GM23338 (cell line): ENCODE data around the gene SEMA6B. TPM values are rescaled to one million over a fixed set of nuclear protein-coding genes. Genes with fewer than 3 reads are reported as not detected.

Source experiments
- ATAC-seq: fragments of 200-7000 bp; cut with Tn5 transposase; 3 replicates; pipeline ENCODE4 v1.9.1; 2020
- DNase-seq: peaks from one replicate; pipeline ENCODE4 v3.0.0-alpha.2; 2015; ENCODE audit warnings: low spot score
- H2AFZ ChIP-seq: fragments of 200-600 bp; sonication (generic); 2 replicates; pipeline ENCODE4 v1.8.0; 2016; ENCODE audit warnings: antibody characterized with exemption, mild to moderate bottlenecking, moderate library complexity
- H3F3A ChIP-seq: fragments of 200-600 bp; sonication (generic); replicated peaks from 2 replicates; pipeline ENCODE4 v1.8.0; 2017; ENCODE audit warnings: antibody characterized with exemption, mixed run types, low read depth
- H3K27ac ChIP-seq: fragments of 200-600 bp; sonication (generic); 2 replicates; pipeline ENCODE4 v1.6.1; 2016; ENCODE audit warnings: low read depth
- H3K27me3 ChIP-seq: fragments of 200-600 bp; sonication (generic); 2 replicates; pipeline ENCODE4 v1.8.0; 2016; ENCODE audit warnings: mild to moderate bottlenecking, mixed run types, moderate library complexity; ENCODE audit not compliant: insufficient read depth
- H3K36me3 ChIP-seq: fragments of 200-600 bp; sonication (generic); 2 replicates; pipeline ENCODE4 v1.8.0; 2016; ENCODE audit warnings: mild to moderate bottlenecking; ENCODE audit not compliant: insufficient read depth
- H3K4me1 ChIP-seq: fragments of 200-600 bp; sonication (generic); 2 replicates; pipeline ENCODE4 v1.8.0; 2016; ENCODE audit warnings: mild to moderate bottlenecking, moderate library complexity; ENCODE audit not compliant: insufficient read depth
- H3K4me2 ChIP-seq: fragments of 200-600 bp; sonication (generic); 2 replicates; pipeline ENCODE4 v1.7.1; 2017; ENCODE audit warnings: mixed run types
- H3K4me3 ChIP-seq: fragments of 200-600 bp; sonication (generic); 2 replicates; pipeline ENCODE4 v1.6.1; 2016; ENCODE audit warnings: mixed run types
- H3K79me2 ChIP-seq: fragments of 200-600 bp; sonication (generic); replicated peaks from 2 replicates; pipeline ENCODE4 v1.8.0; 2017; ENCODE audit warnings: mild to moderate bottlenecking; ENCODE audit not compliant: insufficient read depth
- H3K9me2 ChIP-seq: fragments of 200-600 bp; sonication (generic); 2 replicates; pipeline ENCODE4 v1.8.0; 2017; ENCODE audit not compliant: insufficient read depth
- H4K20me1 ChIP-seq: fragments of 200-600 bp; sonication (generic); replicated peaks from 2 replicates; pipeline ENCODE4 v1.8.0; 2017; ENCODE audit warnings: mild to moderate bottlenecking; ENCODE audit not compliant: insufficient read depth
- H3K27ac Mint-ChIP-seq: 2 replicates; pipeline ENCODE4 v1.8.0; 2020; ENCODE audit warnings: inconsistent platforms, mild to moderate bottlenecking, moderate library complexity, mixed read lengths
- H3K27me3 Mint-ChIP-seq: 3 replicates; pipeline ENCODE4 v1.8.0; 2022; ENCODE audit warnings: low read depth, mild to moderate bottlenecking, moderate library complexity, mixed read lengths, inconsistent platforms; ENCODE audit not compliant: insufficient read depth, poor library complexity
- H3K36me3 Mint-ChIP-seq: 3 replicates; pipeline ENCODE4 v1.8.0; 2021; ENCODE audit warnings: low read depth, mild to moderate bottlenecking, inconsistent platforms, moderate library complexity, mixed read lengths
- H3K4me1 Mint-ChIP-seq: 3 replicates; pipeline ENCODE4 v1.8.0; 2020; ENCODE audit warnings: mild to moderate bottlenecking, inconsistent platforms, mixed read lengths
- H3K4me3 Mint-ChIP-seq: 3 replicates; pipeline ENCODE4 v1.8.0; 2021; ENCODE audit warnings: moderate library complexity, mild to moderate bottlenecking, inconsistent platforms, mixed read lengths
- H3K9me3 Mint-ChIP-seq: 3 replicates; pipeline ENCODE4 v1.8.0; 2020; ENCODE audit warnings: moderate library complexity, mild to moderate bottlenecking, inconsistent platforms, mixed read lengths
- ETS1 ChIP-seq: IDR thresholded peaks from 2 replicates; pipeline ENCODE4 v1.6.1; 2016; ENCODE audit warnings: antibody characterized with exemption
- EZH2 ChIP-seq: fragments of 200-600 bp; sonication (generic); IDR thresholded peaks from one replicate; pipeline ENCODE4 v1.8.0; 2017; ENCODE audit warnings: antibody characterized with exemption, mild to moderate bottlenecking, low read depth; ENCODE audit not compliant: unreplicated experiment
- EZH2phosphoT487 ChIP-seq: fragments of 200-600 bp; sonication (generic); IDR thresholded peaks from one replicate; pipeline ENCODE4 v1.8.1; 2018; ENCODE audit warnings: antibody characterized with exemption; ENCODE audit not compliant: unreplicated experiment
- JUNB ChIP-seq: IDR thresholded peaks from one replicate; pipeline ENCODE4 v1.6.1; 2016; ENCODE audit warnings: antibody characterized with exemption; ENCODE audit not compliant: unreplicated experiment
- NANOG ChIP-seq: IDR thresholded peaks from 2 replicates; pipeline ENCODE4 v1.6.1; 2016; ENCODE audit warnings: antibody characterized with exemption, borderline replicate concordance
- REST ChIP-seq: IDR thresholded peaks from one replicate; pipeline ENCODE4 v1.6.1; 2018; ENCODE audit warnings: antibody characterized with exemption; ENCODE audit not compliant: unreplicated experiment
- STAT1 ChIP-seq: IDR thresholded peaks from one replicate; pipeline ENCODE4 v1.6.1; 2016; ENCODE audit warnings: antibody characterized with exemption; ENCODE audit not compliant: unreplicated experiment
- ZNF114 ChIP-seq: fragments of 250-450 bp; sonication (Bioruptor Pico); IDR thresholded peaks from 2 replicates; pipeline ENCODE4 v1.5.0; 2020; ENCODE audit warnings: mild to moderate bottlenecking, moderate library complexity
- ZNF331 ChIP-seq: fragments of 250-450 bp; sonication (Bioruptor Pico); IDR thresholded peaks from 2 replicates; pipeline ENCODE4 v1.5.0; 2020; ENCODE audit warnings: low read depth, mild to moderate bottlenecking, moderate library complexity
- ZNF462 ChIP-seq: fragments of 250-450 bp; sonication (Bioruptor Pico); IDR thresholded peaks from 2 replicates; pipeline ENCODE4 v1.5.0; 2020; ENCODE audit warnings: mild to moderate bottlenecking, moderate library complexity
- polyA plus RNA-seq: library from polyadenylated mRNA; unstranded; fragments of >200 nt; fragmentation: Nextera tagmentation; extraction: Ambion mirVana; gene quantifications from 2 replicates; pipeline ENCODE4 v1.2.1, GENCODE V29; 2016
- total RNA-seq: library from RNA; depleted of rRNA; stranded (reverse); fragments of >200 nt; shearing (Covaris generic); gene quantifications from 2 replicates; pipeline ENCODE4 v1.2.3, GENCODE V29; 2014
- TF ChIP-seq, protein P1 (sequence below), 2 experiments: fragments of 200-600 bp in 1 of 2; sonication (generic) in 1 of 2; conservative IDR thresholded peaks; 2 replicates each; pipeline versions ENCODE4 v1.5.1 to v1.6.1; 2016 to 2017; ENCODE audit warnings: antibody characterized with exemption in 2 of 2, low read depth in 2 of 2, mild to moderate bottlenecking in 2 of 2, moderate library complexity in 1 of 2

The SEMA6B gene
- total and polyA plus RNA-seq, 2 experiments from 2014 or later, result 5.3 to 42.7 TPM

DNA sequence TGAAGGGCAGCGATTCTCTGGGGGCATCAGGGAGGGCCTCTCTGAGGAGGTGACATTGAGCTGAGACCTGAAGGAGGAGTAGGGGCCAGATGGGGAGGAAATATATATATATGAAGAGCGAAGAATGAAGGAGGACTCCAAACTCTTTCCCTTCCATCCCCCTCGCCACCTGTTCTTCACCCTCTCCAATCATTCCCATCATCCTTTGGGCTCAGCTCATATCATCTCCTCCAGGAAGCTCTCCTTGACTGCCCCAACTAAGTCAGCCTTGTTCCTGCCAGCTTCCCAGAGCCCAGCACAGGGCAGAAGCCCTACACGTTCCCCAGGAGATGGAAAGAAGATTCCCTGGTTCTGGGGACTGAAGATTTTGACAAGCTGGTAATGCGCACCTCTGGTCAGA is 33.0 kb upstream of the SEMA6B start:
- no peak overlapping the region for H3K4me2 ChIP-seq
- H3F3A ChIP-seq, result peaks cover 8% of the 10 kb centered on the region; the same call in 1 of the 2 replicates
- H3K27ac ChIP-seq, result no peak overlapping the region
- H3K27me3 Mint-ChIP-seq, result peaks cover 18% of the 10 kb centered on the region
- H3K4me3 Mint-ChIP-seq, result no peak overlapping the region
- H3K4me1 Mint-ChIP-seq, result peaks cover 19% of the 10 kb centered on the region
- TF ChIP-seq STAT1, result no peak
- no peak for TF ChIP-seq ETS1
- TF ChIP-seq, protein P1, sequence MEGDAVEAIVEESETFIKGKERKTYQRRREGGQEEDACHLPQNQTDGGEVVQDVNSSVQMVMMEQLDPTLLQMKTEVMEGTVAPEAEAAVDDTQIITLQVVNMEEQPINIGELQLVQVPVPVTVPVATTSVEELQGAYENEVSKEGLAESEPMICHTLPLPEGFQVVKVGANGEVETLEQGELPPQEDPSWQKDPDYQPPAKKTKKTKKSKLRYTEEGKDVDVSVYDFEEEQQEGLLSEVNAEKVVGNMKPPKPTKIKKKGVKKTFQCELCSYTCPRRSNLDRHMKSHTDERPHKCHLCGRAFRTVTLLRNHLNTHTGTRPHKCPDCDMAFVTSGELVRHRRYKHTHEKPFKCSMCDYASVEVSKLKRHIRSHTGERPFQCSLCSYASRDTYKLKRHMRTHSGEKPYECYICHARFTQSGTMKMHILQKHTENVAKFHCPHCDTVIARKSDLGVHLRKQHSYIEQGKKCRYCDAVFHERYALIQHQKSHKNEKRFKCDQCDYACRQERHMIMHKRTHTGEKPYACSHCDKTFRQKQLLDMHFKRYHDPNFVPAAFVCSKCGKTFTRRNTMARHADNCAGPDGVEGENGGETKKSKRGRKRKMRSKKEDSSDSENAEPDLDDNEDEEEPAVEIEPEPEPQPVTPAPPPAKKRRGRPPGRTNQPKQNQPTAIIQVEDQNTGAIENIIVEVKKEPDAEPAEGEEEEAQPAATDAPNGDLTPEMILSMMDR (conservative IDR thresholded peaks at IDR 0.05; ENCODE audit: low read depth in 2 of 2), result no peak
- no peak for TF ChIP-seq ZNF114 (CRISPR knock-in tag)
- no peak for TF ChIP-seq ZNF331
- TF ChIP-seq REST, result no peak
- no peak for TF ChIP-seq EZH2
- no peak for TF ChIP-seq EZH2phosphoT487
- no peak for TF ChIP-seq JUNB
- no peak for TF ChIP-seq ZNF462 (CRISPR knock-in tag)
- no peak for TF ChIP-seq NANOG
- no peaks in the 10 kb centered on the region for H3K36me3 Mint-ChIP-seq
- H3K27ac Mint-ChIP-seq, result no peak overlapping the region
- H3K4me1 ChIP-seq, result 0 out of 2 replicates have a peak, but pooled peaks cover 3% of the 10 kb centered on the region
- no peaks in the 10 kb centered on the region for H3K79me2 ChIP-seq
- H4K20me1 ChIP-seq, result no peaks in the 10 kb centered on the region
- no peaks in the 10 kb centered on the region for H3K36me3 ChIP-seq
- DNase-seq, result no peak
- no peak for ATAC-seq
- H3K9me3 Mint-ChIP-seq, result no peaks in the 10 kb centered on the region
- H3K27me3 ChIP-seq, result peaks cover 22% of the 10 kb centered on the region
- no peak overlapping the region for H3K4me3 ChIP-seq
- H2AFZ ChIP-seq, result no peak overlapping the region
- no peaks in the 10 kb centered on the region for H3K9me2 ChIP-seq
